ENCODE data around the gene MT3.

Gene MT3

GRCh38 chr16:56584276-56584675 is 5.1 kb upstream of the MT3 start:
- no peak for TF ChIP-seq CTCF (IDR thresholded peaks at IDR 0.05; ENCODE audit: low read depth, low read length, missing control alignments)
- no peak overlapping the region for H3K27ac ChIP-seq
- peaks cover 10% of the 10 kb centered on the region for H3K27me3 ChIP-seq (replicated peaks)
- in situ Hi-C loops (cut with HindIII; ENCODE audit: low pct_ligation_motif_present, low sequenced_read_pairs): no loop called here
- no peaks in the 10 kb centered on the region for H3K36me3 ChIP-seq (replicated peaks)
- no peak overlapping the region for H3K4me3 ChIP-seq (ENCODE audit: low read depth, low read length)
- no peak for DNase-seq

GRCh38 chr16:56588781-56589140 is 567 bp upstream of the MT3 start:
- peaks cover 23% of the 10 kb centered on the region for H3K27me3 ChIP-seq (replicated peaks)
- H3K36me3 ChIP-seq (replicated peaks): no peaks in the 10 kb centered on the region

GRCh38 chr16:56591377-56592060 is 2.2 kb downstream of the MT3 start:
- Histone ChIP-seq H3K27ac (no peak overlapping the region), H3K4me3 (ENCODE audit: low read depth, low read length) (no peak overlapping the region), H3K27me3 (replicated peaks) (peaks cover 23% of the 10 kb centered on the region), H3K36me3 (replicated peaks) (no peaks in the 10 kb centered on the region)
- TF ChIP-seq CTCF (IDR thresholded peaks at IDR 0.05; ENCODE audit: low read depth, low read length, missing control alignments): no peak
- in situ Hi-C loops (cut with HindIII; ENCODE audit: low pct_ligation_motif_present, low sequenced_read_pairs): no loop called here
- no peak for DNase-seq

More at GRCh38 chr16:56588781-56589140, 567 bp upstream of the MT3 start:
- TF ChIP-seq CTCF (IDR thresholded peaks at IDR 0.05; ENCODE audit: low read depth, low read length, missing control alignments): no peak
- in situ Hi-C loops (cut with HindIII; ENCODE audit: low pct_ligation_motif_present, low sequenced_read_pairs): no loop called here
- Histone ChIP-seq H3K4me3 (ENCODE audit: low read depth, low read length) (peak overlapping the region; percentile 27), H3K27ac (no peak overlapping the region)
- no peak for DNase-seq

- H3K36me3 ChIP-seq (replicated peaks): no peaks in the 10 kb centered on the region
- H3K27ac ChIP-seq: no peak overlapping the region
- DNase-seq: no peak
- in situ Hi-C loops (cut with HindIII; ENCODE audit: low pct_ligation_motif_present, low sequenced_read_pairs): no loop called here
- H3K27me3 ChIP-seq (replicated peaks): peaks cover 18% of the 10 kb centered on the region
- no peak overlapping the region for H3K4me3 ChIP-seq (ENCODE audit: low read depth, low read length)
- TF ChIP-seq CTCF (IDR thresholded peaks at IDR 0.05; ENCODE audit: low read depth, low read length, missing control alignments): no peak
These were observed 4.4 kb downstream of the MT3 start for GRCh38 chr16:56593573-56594291.

GRCh38 chr16:56594292-56594619 is 4.9 kb downstream of the MT3 start:
- Histone ChIP-seq H3K27ac (no peak overlapping the region), H3K27me3 (replicated peaks) (peaks cover 12% of the 10 kb centered on the region), H3K36me3 (replicated peaks) (no peaks in the 10 kb centered on the region), H3K4me3 (ENCODE audit: low read depth, low read length) (no peak overlapping the region)
- DNase-seq: no peak
- TF ChIP-seq CTCF (IDR thresholded peaks at IDR 0.05; ENCODE audit: low read depth, low read length, missing control alignments): no peak
- in situ Hi-C loops (cut with HindIII; ENCODE audit: low pct_ligation_motif_present, low sequenced_read_pairs): no loop called here
